Osteocyte (in vitro differentiated cells): ENCODE measurements around the gene CBX7. TPM values are rescaled to one million over a fixed set of nuclear protein-coding genes. Genes with fewer than 3 reads are reported as not detected.

Experiments
- DNase-seq: peaks from one replicate; pipeline ENCODE4 v3.0.0; 2021; ENCODE audit warnings: mixed read lengths; ENCODE audit not compliant: unreplicated experiment; ENCODE audit errors: extremely low spot score
- H3K27ac Mint-ChIP-seq: one replicate; pipeline ENCODE4 v1.8.0; 2021; ENCODE audit warnings: mild to moderate bottlenecking, mixed read lengths; ENCODE audit not compliant: unreplicated experiment
- H3K27me3 Mint-ChIP-seq: one replicate; pipeline ENCODE4 v1.8.0; 2021; ENCODE audit warnings: mixed read lengths; ENCODE audit not compliant: unreplicated experiment
- H3K36me3 Mint-ChIP-seq: one replicate; pipeline ENCODE4 v1.8.0; 2021; ENCODE audit warnings: mixed read lengths; ENCODE audit not compliant: unreplicated experiment
- H3K4me1 Mint-ChIP-seq: one replicate; pipeline ENCODE4 v1.8.0; 2021; ENCODE audit warnings: mixed read lengths; ENCODE audit not compliant: unreplicated experiment
- H3K4me3 Mint-ChIP-seq: one replicate; pipeline ENCODE4 v1.8.0; 2021; ENCODE audit warnings: mild to moderate bottlenecking, moderate library complexity, mixed read lengths; ENCODE audit not compliant: unreplicated experiment
- H3K9me3 Mint-ChIP-seq: one replicate; pipeline ENCODE4 v1.8.0; 2021; ENCODE audit warnings: mixed read lengths; ENCODE audit not compliant: unreplicated experiment
- CTCF ChIP-seq: fragments of 200-600 bp; sonication (generic); IDR thresholded peaks from 2 replicates; pipeline ENCODE4 v1.5.0; 2021; ENCODE audit warnings: antibody characterized with exemption, mild to moderate bottlenecking, moderate library complexity
- long read RNA-seq: library from polyadenylated mRNA; unstranded; transcript quantifications from one replicate; pipeline ENCODE4 v2.0.0, GENCODE V29; 2021
- total RNA-seq: library from RNA; stranded (reverse); gene quantifications from 2 replicates; pipeline ENCODE4 v1.2.1, GENCODE V29; 2021

The CBX7 gene
- 8.1 and 9.6 TPM in 2 replicates for total RNA-seq
- long read RNA-seq: 0 reads

- Mint-ChIP-seq H3K36me3 (no peaks in the 10 kb centered on the region), H3K4me1 (peaks cover 15% of the 10 kb centered on the region), H3K4me3 (peak within 1 kb of the TSS; percentile 76), H3K27me3 (peaks cover 34% of the 10 kb centered on the region), H3K27ac (peak within 1 kb of the TSS; percentile 77), H3K9me3 (no peaks in the 10 kb centered on the region)
- no peak for TF ChIP-seq CTCF
- peak; percentile 95 for DNase-seq
Observed at GRCh38 chr22:39152511-39153219, at the start of gene CBX7. Gene CBX7 (minus strand): TSS chr22:39152680. CDS start chr22:39152444, 236 bp downstream.

- Mint-ChIP-seq H3K36me3 (peaks cover 3% of the 10 kb centered on the region), H3K27me3 (no peaks in the 10 kb centered on the region), H3K27ac (no peak overlapping the region), H3K4me3 (no peak overlapping the region), H3K9me3 (peaks cover 4% of the 10 kb centered on the region), H3K4me1 (no peaks in the 10 kb centered on the region)
- no peak for TF ChIP-seq CTCF
- DNase-seq: no peak
Observed at GRCh38 chr22:39197578-39197977, 45.1 kb upstream of the CBX7 start.

- Mint-ChIP-seq H3K4me1 (no peaks in the 10 kb centered on the region), H3K9me3 (peaks cover 4% of the 10 kb centered on the region), H3K36me3 (peaks cover 3% of the 10 kb centered on the region)
Observed at GRCh38 chr22:39194098-39194497, 41.6 kb upstream of the CBX7 start.

GRCh38 chr22:39188809-39189208 is 36.3 kb upstream of the CBX7 start:
- DNase-seq: no peak
- no peaks in the 10 kb centered on the region for H3K9me3 Mint-ChIP-seq
- TF ChIP-seq CTCF: no peak
- no peak overlapping the region for H3K27ac Mint-ChIP-seq
- no peaks in the 10 kb centered on the region for H3K36me3 Mint-ChIP-seq
- H3K27me3 Mint-ChIP-seq: no peaks in the 10 kb centered on the region
- H3K4me1 Mint-ChIP-seq: no peaks in the 10 kb centered on the region
- no peak overlapping the region for H3K4me3 Mint-ChIP-seq

More at GRCh38 chr22:39194098-39194497, 41.6 kb upstream of the CBX7 start:
- Mint-ChIP-seq H3K27ac (no peak overlapping the region), H3K4me3 (no peak overlapping the region), H3K27me3 (no peaks in the 10 kb centered on the region)
- no peak for TF ChIP-seq CTCF
- DNase-seq: no peak

DNA sequence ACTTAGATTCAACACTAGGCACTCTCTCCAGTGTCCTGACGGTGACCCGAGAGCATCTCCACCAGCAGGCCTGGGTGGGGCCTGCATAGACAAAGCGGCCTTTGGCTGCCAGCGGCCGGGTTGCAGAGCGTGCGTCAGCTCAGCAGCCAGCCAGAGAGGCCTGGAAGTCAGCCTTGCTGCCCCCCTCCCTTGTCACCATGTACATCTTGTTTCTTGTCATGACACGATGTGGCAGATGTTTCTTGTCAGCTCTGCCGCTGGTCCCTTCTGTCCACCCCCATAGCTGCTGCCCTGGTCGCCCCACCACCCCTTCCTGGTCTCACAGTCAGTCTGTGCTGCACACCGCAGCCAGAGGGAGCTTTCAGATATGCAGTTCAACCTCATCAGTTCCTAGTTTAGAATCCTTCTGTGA is 33.1 kb upstream of the CBX7 start:
- Mint-ChIP-seq H3K4me3 (no peak overlapping the region), H3K9me3 (no peaks in the 10 kb centered on the region), H3K27ac (no peak overlapping the region), H3K4me1 (no peaks in the 10 kb centered on the region), H3K36me3 (no peaks in the 10 kb centered on the region), H3K27me3 (no peaks in the 10 kb centered on the region)
- no peak for DNase-seq
- peak; percentile 20 for TF ChIP-seq CTCF
